K562 (cell line): ENCODE data around the gene SLC26A11. TPM values are rescaled to one million over a fixed set of nuclear protein-coding genes. Genes with fewer than 3 reads are reported as not detected.

ENCODE experiments used
- CBX2 ChIP-seq: fragments of 200-600 bp; sonication (generic); IDR thresholded peaks from one replicate; pipeline ENCODE4 v1.6.1; 2012; ENCODE audit warnings: mild to moderate bottlenecking, low read length, inconsistent platforms; ENCODE audit not compliant: insufficient read depth, poor library complexity, severe bottlenecking
- CHCHD3 ChIP-seq: fragments of 250-450 bp; sonication (Bioruptor Pico); IDR thresholded peaks from 2 replicates; pipeline ENCODE4 v2.1.2; 2022; ENCODE audit warnings: mild to moderate bottlenecking
- CXXC5 ChIP-seq: fragments of 250-450 bp; sonication (Bioruptor Pico); IDR thresholded peaks from 2 replicates; pipeline ENCODE4 v1.8.0; 2022; ENCODE audit warnings: inconsistent platforms, mild to moderate bottlenecking, moderate library complexity
- EGR1 ChIP-seq: fragments of 450-650 bp; conservative IDR thresholded peaks from 2 replicates; pipeline ENCODE4 v1.6.1; 2017; ENCODE audit warnings: mild to moderate bottlenecking
- ELF2 ChIP-seq: fragments of 250-450 bp; sonication (Bioruptor Pico); IDR thresholded peaks from 2 replicates; pipeline ENCODE4 v1.5.0; 2021; ENCODE audit warnings: mild to moderate bottlenecking
- FOXA1 ChIP-seq: fragments of 450-650 bp; IDR thresholded peaks from 2 replicates; pipeline ENCODE4 v1.6.1; 2016; ENCODE audit warnings: mild to moderate bottlenecking, borderline replicate concordance
- KLF6 ChIP-seq: fragments of 250-450 bp; sonication (Bioruptor Pico); IDR thresholded peaks from 2 replicates; pipeline ENCODE4 v1.4.0; 2020; ENCODE audit warnings: mild to moderate bottlenecking, moderate library complexity, borderline replicate concordance
- MCM3 ChIP-seq: fragments of 450-650 bp; IDR thresholded peaks from 2 replicates; pipeline ENCODE4 v1.6.1; 2016
- MED1 ChIP-seq: sonication (generic); formaldehyde crosslinking; IDR thresholded peaks from 2 replicates; pipeline ENCODE4 v1.8.1; 2023; ENCODE audit warnings: missing genetic modification reagents, borderline replicate concordance
- SIX5 ChIP-seq, 2 experiments: IDR thresholded peaks; 2 replicates each; pipeline ENCODE4 v1.6.1; 2011; ENCODE audit warnings: low read length in 2 of 2, borderline replicate concordance in 1 of 2, low read depth in 1 of 2, mild to moderate bottlenecking in 1 of 2, moderate library complexity in 1 of 2; ENCODE audit not compliant: insufficient read depth in 1 of 2
- SRF ChIP-seq, 2 experiments: fragments of 250-450, 450-650 bp in 1 of 2; sonication (Bioruptor Pico) in 1 of 2; sonication (generic) in 1 of 2; formaldehyde crosslinking; IDR thresholded peaks; 2 replicates each; pipeline versions ENCODE4 v1.5.0 to v1.5.1; 2020 to 2022; ENCODE audit warnings: mild to moderate bottlenecking in 1 of 2, missing genetic modification reagents in 1 of 2
- U2AF1 ChIP-seq: fragments of 200-400 bp; formaldehyde crosslinking; optimal IDR thresholded peaks from 2 replicates; pipeline ENCODE3; 2017; ENCODE audit warnings: mild to moderate bottlenecking, low read depth, low read length, moderate library complexity
- ZBTB1 ChIP-seq: sonication (generic); formaldehyde crosslinking; IDR thresholded peaks from 2 replicates; pipeline ENCODE4 v1.8.1; 2023; ENCODE audit warnings: missing genetic modification reagents, low read depth, mild to moderate bottlenecking, borderline replicate concordance
- ZC3H8 ChIP-seq: fragments of 450-650 bp; IDR thresholded peaks from 2 replicates; pipeline ENCODE4 v1.6.1; 2017
- ZFP1 ChIP-seq: fragments of 450-650 bp; formaldehyde crosslinking; IDR thresholded peaks from 2 replicates; pipeline ENCODE4 v1.4.0; 2020; ENCODE audit warnings: mild to moderate bottlenecking, mixed read lengths
- ZFP36 ChIP-seq: fragments of 150-350 bp; IDR thresholded peaks from 2 replicates; pipeline ENCODE4 v1.6.1; 2018; ENCODE audit warnings: low read length, low read depth; ENCODE audit not compliant: partially characterized antibody
- ZKSCAN3 ChIP-seq: fragments of 250-450 bp; sonication (Bioruptor Pico); IDR thresholded peaks from 2 replicates; pipeline ENCODE4 v1.4.0; 2020
- ZNF232 ChIP-seq: sonication (generic); formaldehyde crosslinking; IDR thresholded peaks from 2 replicates; pipeline ENCODE4 v1.8.0; 2022; ENCODE audit warnings: mild to moderate bottlenecking, missing genetic modification reagents
- ZNF282 ChIP-seq: sonication (generic); formaldehyde crosslinking; IDR thresholded peaks from 2 replicates; pipeline ENCODE4 v1.8.1; 2023; ENCODE audit warnings: missing genetic modification reagents
- ZNF75A ChIP-seq: fragments of 450-650 bp; formaldehyde crosslinking; IDR thresholded peaks from 2 replicates; pipeline ENCODE4 v1.4.0; 2020; ENCODE audit warnings: mild to moderate bottlenecking
- polyA plus RNA-seq, 8 experiments: library from polyadenylated mRNA; depleted of rRNA in 4 of 8; stranded (reverse) in 5 of 8; unstranded in 3 of 8; fragments of >200 nt; fragmentation: Nextera tagmentation in 2 of 8; fragmentation: Illumina TruSeq in 1 of 8; extraction: Ambion mirVana in 2 of 8; extraction: Trizol in 1 of 8; gene quantifications; 2 replicates each; pipeline versions ENCODE4 v1.2.1 to v1.2.3, GENCODE V29; 2011 to 2014; ENCODE audit warnings: inconsistent platforms in 1 of 8, missing spikeins in 1 of 8
- total RNA-seq, 7 experiments: library from RNA; depleted of rRNA in 6 of 7; stranded (reverse); fragments of >200 nt in 6 of 7; fragmentation: Illumina TruSeq in 2 of 7; extraction: Trizol in 2 of 7; gene quantifications; 2 replicates each; pipeline versions ENCODE4 v1.2.1 to v1.2.3, GENCODE V29; 2011 to 2021; ENCODE audit warnings: low replicate concordance in 1 of 7
- TF ChIP-seq, protein P1 (sequence below): fragments of 450-650 bp; IDR thresholded peaks from 2 replicates; pipeline ENCODE4 v1.7.0; 2016; ENCODE audit warnings: borderline replicate concordance
- TF ChIP-seq, protein P2 (sequence below): sonication (generic); formaldehyde crosslinking; IDR thresholded peaks from 2 replicates; pipeline ENCODE4 v1.8.0; 2022; ENCODE audit warnings: missing genetic modification reagents, mild to moderate bottlenecking, borderline replicate concordance
- TF ChIP-seq, protein P3 (sequence below): sonication (generic); formaldehyde crosslinking; IDR thresholded peaks from 2 replicates; pipeline ENCODE4 v1.8.0; 2023; ENCODE audit warnings: mild to moderate bottlenecking, missing genetic modification reagents
- TF ChIP-seq, protein P4 (sequence below): fragments of 250-450 bp; sonication (Bioruptor Pico); IDR thresholded peaks from 2 replicates; pipeline ENCODE4 v1.8.0; 2022; ENCODE audit warnings: moderate library complexity, mild to moderate bottlenecking, inconsistent platforms

SLC26A11 gene
- total and polyA plus RNA-seq, 9 of the 15 experiments (the other 6 are each of a cell fraction or from before 2014, with no cell fraction given): 0.06 to 3.1 (median 1.2) TPM; not detected in 1

DNA sequence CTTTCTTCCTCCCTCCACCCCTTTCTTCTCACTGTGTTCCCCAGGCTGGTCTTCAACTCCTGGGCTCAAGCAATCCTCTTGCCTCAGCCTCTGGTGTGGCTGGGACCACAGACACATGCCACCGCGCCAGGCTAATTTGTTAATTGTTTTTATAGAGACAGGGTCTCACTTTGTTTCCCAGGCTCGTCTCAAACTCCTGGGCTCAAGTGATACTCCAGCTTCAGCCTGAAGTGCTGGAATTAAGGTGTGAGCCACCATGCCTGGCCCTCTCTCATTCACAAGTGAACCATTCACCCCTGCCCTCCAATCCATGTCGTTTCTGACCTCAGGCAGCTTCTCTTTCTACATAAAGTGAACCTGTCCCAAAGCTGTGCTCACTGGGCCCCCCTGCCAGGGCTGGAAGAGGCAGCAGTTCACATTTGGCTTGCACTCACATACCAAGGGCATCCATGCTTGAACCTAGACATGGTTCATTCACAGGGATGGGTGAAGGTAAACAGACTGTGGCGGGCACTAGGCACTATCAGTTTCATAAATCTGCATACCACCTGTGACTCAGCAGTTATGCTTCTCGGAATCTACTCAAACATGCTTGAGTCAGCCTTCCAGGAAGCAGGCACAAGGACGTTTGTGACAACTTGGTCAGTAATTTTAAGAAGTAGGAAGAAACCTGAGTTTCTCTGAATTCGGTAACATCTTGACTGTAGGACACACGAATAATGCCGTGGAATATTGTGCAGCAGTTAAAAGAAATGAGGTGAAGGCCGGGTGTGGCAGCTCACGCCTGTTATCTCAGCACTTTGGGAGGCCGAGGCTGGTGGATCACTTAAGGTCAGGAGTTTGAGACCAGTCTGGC is 34.4 kb downstream of the SLC26A11 start (continued):
- TF ChIP-seq, protein P1, sequence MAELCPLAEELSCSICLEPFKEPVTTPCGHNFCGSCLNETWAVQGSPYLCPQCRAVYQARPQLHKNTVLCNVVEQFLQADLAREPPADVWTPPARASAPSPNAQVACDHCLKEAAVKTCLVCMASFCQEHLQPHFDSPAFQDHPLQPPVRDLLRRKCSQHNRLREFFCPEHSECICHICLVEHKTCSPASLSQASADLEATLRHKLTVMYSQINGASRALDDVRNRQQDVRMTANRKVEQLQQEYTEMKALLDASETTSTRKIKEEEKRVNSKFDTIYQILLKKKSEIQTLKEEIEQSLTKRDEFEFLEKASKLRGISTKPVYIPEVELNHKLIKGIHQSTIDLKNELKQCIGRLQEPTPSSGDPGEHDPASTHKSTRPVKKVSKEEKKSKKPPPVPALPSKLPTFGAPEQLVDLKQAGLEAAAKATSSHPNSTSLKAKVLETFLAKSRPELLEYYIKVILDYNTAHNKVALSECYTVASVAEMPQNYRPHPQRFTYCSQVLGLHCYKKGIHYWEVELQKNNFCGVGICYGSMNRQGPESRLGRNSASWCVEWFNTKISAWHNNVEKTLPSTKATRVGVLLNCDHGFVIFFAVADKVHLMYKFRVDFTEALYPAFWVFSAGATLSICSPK: 0 out of 2 replicates have a peak, but pooled peaks have one; percentile 46
- TF ChIP-seq CBX2 (no peak), SRF (CRISPR knock-in tag; IDR thresholded peaks at IDR 0.05) (peak in 1 of 2 experiments; percentile 34; a peak in 1 of 4 replicates), FOXA1 (no peak), SIX5 (IDR thresholded peaks at IDR 0.05; ENCODE audit: borderline replicate concordance in 1 of 2, insufficient read depth in 1 of 2, low read depth in 1 of 2, low read length in 2 of 2) (no peak), CXXC5 (peak; percentile 91), ZNF75A (CRISPR knock-in tag) (0 out of 2 replicates have a peak, but pooled peaks have one; percentile 46), ZC3H8 (no peak), MED1 (no peak), ZKSCAN3 (no peak), MCM3 (no peak), ZFP1 (CRISPR knock-in tag) (no peak), ZFP36 (no peak), ZBTB1 (no peak), EGR1 (no peak), ELF2 (CRISPR knock-in tag) (peak; percentile 74; the same call in 1 of the 2 replicates), KLF6 (CRISPR knock-in tag) (peak; percentile 82), CHCHD3 (CRISPR knock-in tag) (no peak), ZNF282 (no peak), ZNF232 (CRISPR knock-in tag) (no peak), U2AF1 (no peak)
- TF ChIP-seq, protein P2, sequence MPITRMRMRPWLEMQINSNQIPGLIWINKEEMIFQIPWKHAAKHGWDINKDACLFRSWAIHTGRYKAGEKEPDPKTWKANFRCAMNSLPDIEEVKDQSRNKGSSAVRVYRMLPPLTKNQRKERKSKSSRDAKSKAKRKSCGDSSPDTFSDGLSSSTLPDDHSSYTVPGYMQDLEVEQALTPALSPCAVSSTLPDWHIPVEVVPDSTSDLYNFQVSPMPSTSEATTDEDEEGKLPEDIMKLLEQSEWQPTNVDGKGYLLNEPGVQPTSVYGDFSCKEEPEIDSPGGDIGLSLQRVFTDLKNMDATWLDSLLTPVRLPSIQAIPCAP (CRISPR knock-in tag): no peak
- TF ChIP-seq, protein P3, sequence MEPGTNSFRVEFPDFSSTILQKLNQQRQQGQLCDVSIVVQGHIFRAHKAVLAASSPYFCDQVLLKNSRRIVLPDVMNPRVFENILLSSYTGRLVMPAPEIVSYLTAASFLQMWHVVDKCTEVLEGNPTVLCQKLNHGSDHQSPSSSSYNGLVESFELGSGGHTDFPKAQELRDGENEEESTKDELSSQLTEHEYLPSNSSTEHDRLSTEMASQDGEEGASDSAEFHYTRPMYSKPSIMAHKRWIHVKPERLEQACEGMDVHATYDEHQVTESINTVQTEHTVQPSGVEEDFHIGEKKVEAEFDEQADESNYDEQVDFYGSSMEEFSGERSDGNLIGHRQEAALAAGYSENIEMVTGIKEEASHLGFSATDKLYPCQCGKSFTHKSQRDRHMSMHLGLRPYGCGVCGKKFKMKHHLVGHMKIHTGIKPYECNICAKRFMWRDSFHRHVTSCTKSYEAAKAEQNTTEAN: no peak
- TF ChIP-seq, protein P4, sequence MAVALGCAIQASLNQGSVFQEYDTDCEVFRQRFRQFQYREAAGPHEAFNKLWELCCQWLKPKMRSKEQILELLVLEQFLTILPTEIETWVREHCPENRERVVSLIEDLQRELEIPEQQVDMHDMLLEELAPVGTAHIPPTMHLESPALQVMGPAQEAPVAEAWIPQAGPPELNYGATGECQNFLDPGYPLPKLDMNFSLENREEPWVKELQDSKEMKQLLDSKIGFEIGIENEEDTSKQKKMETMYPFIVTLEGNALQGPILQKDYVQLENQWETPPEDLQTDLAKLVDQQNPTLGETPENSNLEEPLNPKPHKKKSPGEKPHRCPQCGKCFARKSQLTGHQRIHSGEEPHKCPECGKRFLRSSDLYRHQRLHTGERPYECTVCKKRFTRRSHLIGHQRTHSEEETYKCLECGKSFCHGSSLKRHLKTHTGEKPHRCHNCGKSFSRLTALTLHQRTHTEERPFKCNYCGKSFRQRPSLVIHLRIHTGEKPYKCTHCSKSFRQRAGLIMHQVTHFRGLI: peak; percentile 71; the same call in 1 of the 2 replicates
